IMR-90 (cell line): ENCODE measurements around the gene MB. TPM values are rescaled to one million over a fixed set of nuclear protein-coding genes. Genes with fewer than 3 reads are reported as not detected.

Experiments used
- ATAC-seq: fragments of 200-7000 bp; cut with Tn5 transposase; 2 replicates; pipeline ENCODE4 v1.9.1; 2020; ENCODE audit warnings: low read depth, mild to moderate bottlenecking, moderate library complexity
- BruUV-seq: library from RNA; stranded (reverse); fragments of 400-500 nt; replicated peaks from 2 replicates; lab custom pipeline; 2021; lab: Mats Ljungman, UMichigan
- CTCF ChIA-PET: fragments of 300-600 bp; formaldehyde crosslinking; extraction: SDS; loops from one replicate; lab custom pipeline; 2021; ENCODE audit warnings: antibody characterized with exemption; lab: Yijun Ruan, JAX
- POLR2A ChIA-PET: fragments of 300-600 bp; sonication (Branson Sonifier 250); formaldehyde crosslinking; loops from one replicate; lab custom pipeline; 2022; ENCODE audit warnings: antibody characterized with exemption; ENCODE audit not compliant: unreplicated experiment; lab: Charles Lee
- DNase-seq: peaks from one replicate; pipeline ENCODE4 v3.0.0; 2013
- H2AFZ ChIP-seq: replicated peaks from 2 replicates; pipeline ENCODE3; 2013; ENCODE audit warnings: low read length, mild to moderate bottlenecking; ENCODE audit not compliant: poor library complexity
- H2AK5ac ChIP-seq: 2 replicates; pipeline ENCODE4 v1.6.1; 2013; ENCODE audit warnings: low read depth, low read length, inconsistent platforms
- H2AK9ac ChIP-seq: replicated peaks from 2 replicates; pipeline ENCODE3; 2013; ENCODE audit warnings: mild to moderate bottlenecking, low read depth, low read length, moderate library complexity; ENCODE audit not compliant: poor library complexity
- H2BK120ac ChIP-seq: 2 replicates; pipeline ENCODE4 v1.6.1; 2013; ENCODE audit warnings: low read depth, low read length, inconsistent platforms
- H2BK15ac ChIP-seq: 3 replicates; pipeline ENCODE4 v1.6.1; 2013; ENCODE audit warnings: low read depth, low read length, inconsistent platforms
- H2BK20ac ChIP-seq: 2 replicates; pipeline ENCODE4 v1.6.1; 2013; ENCODE audit warnings: low read depth, mild to moderate bottlenecking, inconsistent platforms, low read length, moderate library complexity
- H2BK5ac ChIP-seq: 2 replicates; pipeline ENCODE4 v1.6.1; 2013; ENCODE audit warnings: mild to moderate bottlenecking, low read depth, low read length, inconsistent platforms; ENCODE audit not compliant: poor library complexity, severe bottlenecking
- H3K14ac ChIP-seq: replicated peaks from 2 replicates; pipeline ENCODE4 v1.6.1; 2013; ENCODE audit warnings: low read depth, low read length, inconsistent platforms
- H3K18ac ChIP-seq: 2 replicates; pipeline ENCODE4 v1.6.1; 2013; ENCODE audit warnings: low read depth, low read length, control low read depth
- H3K23ac ChIP-seq: 2 replicates; pipeline ENCODE4 v1.6.1; 2013; ENCODE audit warnings: low read depth, low read length, inconsistent platforms
- H3K27ac ChIP-seq: 2 replicates; pipeline ENCODE4 v1.5.1; 2013; ENCODE audit warnings: mild to moderate bottlenecking, control low read depth, low read length; ENCODE audit not compliant: insufficient read depth
- H3K27me3 ChIP-seq: 2 replicates; pipeline ENCODE4 v1.6.1; 2013; ENCODE audit warnings: low read length; ENCODE audit not compliant: control insufficient read depth, insufficient read depth
- H3K36me3 ChIP-seq: 2 replicates; pipeline ENCODE4 v1.6.1; 2013; ENCODE audit warnings: low read length, mixed read lengths; ENCODE audit not compliant: control insufficient read depth, insufficient read depth
- H3K4ac ChIP-seq: 2 replicates; pipeline ENCODE4 v1.6.1; 2013; ENCODE audit warnings: low read depth, low read length, inconsistent platforms
- H3K4me1 ChIP-seq: 2 replicates; pipeline ENCODE4 v1.6.1; 2013; ENCODE audit warnings: low read length, mixed read lengths; ENCODE audit not compliant: control insufficient read depth, insufficient read depth
- H3K4me2 ChIP-seq: 2 replicates; pipeline ENCODE4 v1.6.1; 2013; ENCODE audit warnings: low read depth, mild to moderate bottlenecking, control low read depth, low read length, moderate library complexity
- H3K4me3 ChIP-seq: 2 replicates; pipeline ENCODE4 v1.5.1; 2013; ENCODE audit warnings: low read depth, mild to moderate bottlenecking, control low read depth, low read length, moderate library complexity; ENCODE audit not compliant: insufficient read depth
- H3K56ac ChIP-seq: 2 replicates; pipeline ENCODE4 v1.6.1; 2013; ENCODE audit warnings: low read length, inconsistent platforms; ENCODE audit not compliant: insufficient read depth; ENCODE audit errors: extremely low read depth
- H3K79me1 ChIP-seq, 2 experiments: 2 replicates each; pipeline ENCODE4 v1.6.1; 2013; ENCODE audit warnings: low read length in 2 of 2, inconsistent platforms in 1 of 2, low read depth in 1 of 2
- H3K9ac ChIP-seq: 2 replicates; pipeline ENCODE4 v1.6.1; 2013; ENCODE audit warnings: low read depth, low read length, control low read depth
- H3K9me1 ChIP-seq: 2 replicates; pipeline ENCODE4 v1.6.1; 2013; ENCODE audit warnings: low read length, inconsistent platforms; ENCODE audit not compliant: insufficient read depth
- H3K9me3 ChIP-seq: 2 replicates; pipeline ENCODE4 v1.6.1; 2013; ENCODE audit warnings: low read length; ENCODE audit not compliant: control insufficient read depth, insufficient read depth
- H4K20me1 ChIP-seq: 2 replicates; pipeline ENCODE4 v1.6.1; 2013; ENCODE audit warnings: low read length, inconsistent platforms; ENCODE audit not compliant: insufficient read depth
- H4K5ac ChIP-seq: 2 replicates; pipeline ENCODE4 v1.6.1; 2013; ENCODE audit warnings: mild to moderate bottlenecking, low read depth, low read length, control low read depth
- H4K8ac ChIP-seq, 2 experiments: 2 replicates each; pipeline ENCODE4 v1.6.1; 2013; ENCODE audit warnings: low read depth in 2 of 2, low read length in 2 of 2, control low read depth in 1 of 2, inconsistent platforms in 1 of 2
- H4K91ac ChIP-seq: 2 replicates; pipeline ENCODE4 v1.6.1; 2013; ENCODE audit warnings: low read depth, low read length, inconsistent platforms; ENCODE audit not compliant: insufficient read depth
- CHD1 ChIP-seq: IDR thresholded peaks from 2 replicates; pipeline ENCODE4 v1.6.1; 2012; ENCODE audit warnings: low read depth, low read length, improper control_type of control experiment
- WGBS, 2 experiments: methylation state at CpG; one replicate each; pipeline versions ENCODE4 v1.1.5 to v1.1.7; 2013; ENCODE audit warnings: missing lambda C conversion rate in 2 of 2; ENCODE audit not compliant: insufficient read length in 1 of 2; ENCODE audit errors: extremely low coverage in 2 of 2; 5-methylcytosine and 5-hydroxymethylcytosine counted together
- dilution Hi-C: fragments of 300-500 bp; cut with HindIII; formaldehyde crosslinking; loops from one replicate; pipeline ENCODE4 v1.14.3; 2018; ENCODE audit warnings: low sequenced_read_pairs; ENCODE audit not compliant: unreplicated experiment
- in situ Hi-C: fragments of 300-500 bp; cut with MboI; formaldehyde crosslinking; loops from 3 replicates; pipeline ENCODE4 v1.14.3; 2019; ENCODE audit warnings: low sequenced_read_pairs, inconsistent platforms, mixed read lengths
- intact Hi-C: fragments of 100-400 bp; cut with micrococcal nuclease; formaldehyde crosslinking; loops from 2 replicates; pipeline ENCODE4 v1.10.0; 2022
- polyA plus RNA-seq, 3 experiments: library from polyadenylated mRNA; depleted of rRNA; stranded (reverse); fragments of >200 nt; gene quantifications; 2 replicates each; pipeline ENCODE4 v1.2.3, GENCODE V29; 2012; ENCODE audit warnings: low replicate concordance in 1 of 3
- total RNA-seq: library from RNA; depleted of rRNA; stranded (reverse); fragments of >200 nt; gene quantifications from 2 replicates; pipeline ENCODE4 v1.2.3, GENCODE V29; 2012

The MB gene
- total and polyA plus RNA-seq, 2 of the 4 experiments (the other 2 are of a cell fraction): not detected

- Histone ChIP-seq H3K9me1 (no peaks in the 10 kb centered on the region), H2AFZ (no peak overlapping the region), H3K27ac (no peak overlapping the region), H3K4me1 (peaks cover 4% of the 10 kb centered on the region), H3K23ac (no peak overlapping the region), H3K9me3 (no peaks in the 10 kb centered on the region), H4K20me1 (no peaks in the 10 kb centered on the region), H4K91ac (no peak overlapping the region), H3K79me1 (no peaks in the 10 kb centered on the region), H4K8ac (no peak overlapping the region), H2BK5ac (no peak overlapping the region), H3K9ac (no peak overlapping the region), H2AK5ac (no peak overlapping the region), H3K4me3 (no peak overlapping the region), H3K4me2 (no peak overlapping the region), H2BK15ac (no peak overlapping the region), H2BK20ac (no peak overlapping the region), H4K5ac (no peak overlapping the region), H3K4ac (no peak overlapping the region), H3K18ac (no peak overlapping the region), H3K36me3 (no peaks in the 10 kb centered on the region), H2BK120ac (no peak overlapping the region), H3K56ac (no peak overlapping the region), H3K14ac (no peak overlapping the region), H3K27me3 (no peaks in the 10 kb centered on the region), H2AK9ac (no peak overlapping the region)
- DNase-seq: no peak
- no peak for TF ChIP-seq CHD1
- POLR2A ChIA-PET: interaction anchor here (0.5 kb wide), 1 partner anchor 151 kb away, joined by 4 read pairs; no protein-coding TSS in a partner anchor
- dilution Hi-C loops (no loop called here), intact Hi-C loops (no loop called here), in situ Hi-C loops (loop anchor here (5.0 kb wide), 1 partner anchor 149 kb away; no protein-coding TSS in a partner anchor)
- WGBS, 2 experiments: no CpG with 5 or more reads among the region's 5 CpGs
- no peak for ATAC-seq
- BruUV-seq: no TSS peak
- CTCF ChIA-PET: interaction anchor here (1.5 to 3.2 kb wide), 2 partner anchors 16 to 150 kb away, joined by 5 to 16 read pairs; no protein-coding TSS in a partner anchor
Measured at GRCh38 chr22:35581023-35581413, 36.1 kb downstream of the MB start.
